HG02610 (cell line): ENCODE results near the gene ZNF19.

Experiments
- ATAC-seq: cut with Tn5 transposase; IDR thresholded peaks from one replicate; pipeline ENCODE4 v1.9.1; 2021; ENCODE audit warnings: mild to moderate bottlenecking, moderate library complexity; ENCODE audit not compliant: unreplicated experiment

Gene ZNF19

GRCh38 chr16:71443714-71444113, 45.4 kb downstream of the ZNF19 start:
- ATAC-seq, result no peak

GRCh38 chr16:71442051-71442440, 47.1 kb downstream of the ZNF19 start, which contains the start of gene TLE7:
Gene TLE7, minus strand, starts transcription at chr16:71442054. Its CDS starts 8,730 bp downstream, at chr16:71433324.
- ATAC-seq, result no peak

- ATAC-seq, result no peak
These were observed 47.6 kb downstream of the ZNF19 start for GRCh38 chr16:71441348-71442050.

GRCh38 chr16:71440669-71441347, 48.3 kb downstream of the ZNF19 start:
- no peak for ATAC-seq

GRCh38 chr16:71439523-71439922, 49.6 kb downstream of the ZNF19 start:
- ATAC-seq, result no peak

GRCh38 chr16:71436473-71436872, 52.7 kb downstream of the ZNF19 start:
- ATAC-seq, result no peak

GRCh38 chr16:71432906-71433305, 56.2 kb downstream of the ZNF19 start:
- ATAC-seq, result no peak

GRCh38 chr16:71431991-71432390, 57.1 kb downstream of the ZNF19 start:
- ATAC-seq, result no peak

- no peak for ATAC-seq
These were observed 57.9 kb downstream of the ZNF19 start for GRCh38 chr16:71431176-71431575.

- ATAC-seq, result no peak
These were observed 58.4 kb downstream of the ZNF19 start for GRCh38 chr16:71430744-71431143.

- ATAC-seq, result no peak
These were observed 59.5 kb downstream of the ZNF19 start for GRCh38 chr16:71429581-71429980.

- no peak for ATAC-seq
These were observed 60.2 kb downstream of the ZNF19 start for GRCh38 chr16:71428883-71429282.

GRCh38 chr16:71428385-71428784, 60.7 kb downstream of the ZNF19 start:
- ATAC-seq, result no peak

- no peak for ATAC-seq
These were observed 62.1 kb downstream of the ZNF19 start for GRCh38 chr16:71426880-71427615.

- ATAC-seq, result peak; percentile 75
These were observed 62.9 kb downstream of the ZNF19 start for GRCh38 chr16:71426069-71426879.

GRCh38 chr16:71425746-71426068, 63.4 kb downstream of the ZNF19 start:
- no peak for ATAC-seq

GRCh38 chr16:71424626-71425025, 64.5 kb downstream of the ZNF19 start:
- ATAC-seq, result no peak

GRCh38 chr16:71423865-71424264, 65.3 kb downstream of the ZNF19 start:
- ATAC-seq, result no peak
